HG02571 (cell line): Measurements from ENCODE around the gene RALB.
A peak's percentile ranks its signal among the peaks of the same experiment; 100 is the strongest.
"Not testable (repeated sequence)": the region's sequence is repeated elsewhere in the genome, so short reads cannot be mapped to it uniquely, and the experiment has no call there.

Experiments used
- ATAC-seq: cut with Tn5 transposase; IDR thresholded peaks from one replicate; pipeline ENCODE4 v1.9.1; 2021; ENCODE audit warnings: mild to moderate bottlenecking, moderate library complexity; ENCODE audit not compliant: unreplicated experiment

RALB gene

DNA sequence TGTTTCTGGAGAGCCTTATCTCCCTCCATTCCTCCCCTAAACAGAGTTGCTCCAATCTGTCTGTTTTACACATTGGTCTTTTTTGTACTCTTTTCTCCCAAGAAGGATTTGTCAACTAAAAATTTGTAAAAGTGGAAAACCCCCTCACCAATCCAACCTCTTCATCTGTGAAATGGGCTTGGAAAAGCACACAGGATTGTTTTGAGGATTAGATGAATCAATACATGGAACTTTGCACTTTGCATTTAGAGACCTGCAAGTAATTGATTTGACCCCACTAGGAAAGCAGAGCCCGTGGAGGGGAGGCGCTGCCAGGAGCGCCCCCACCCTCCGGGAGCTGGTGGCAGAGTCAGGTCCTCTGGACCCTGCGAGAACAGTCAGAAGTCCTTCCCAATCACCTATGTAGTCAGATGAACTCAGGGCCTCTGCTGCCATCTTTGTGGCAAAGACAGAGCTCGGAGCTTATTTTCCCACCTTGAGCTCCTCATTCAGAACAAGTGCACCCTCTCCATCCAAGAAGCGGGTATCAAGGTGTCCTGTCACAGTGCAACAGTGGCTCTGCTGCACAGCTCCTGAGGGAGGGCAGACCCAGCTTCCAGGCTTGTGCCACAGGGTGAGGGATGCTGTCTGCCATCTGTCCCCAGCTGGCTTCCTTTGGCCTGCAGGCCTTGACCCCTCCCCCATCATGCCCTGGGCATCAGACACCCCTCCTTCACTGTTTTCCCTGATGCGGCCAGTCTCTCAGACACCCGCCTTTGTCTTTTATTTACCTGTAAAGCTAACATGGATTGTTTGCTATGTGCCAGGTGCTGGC is 27.7 kb upstream of the RALB start:
- no peak for ATAC-seq

- ATAC-seq = no peak
These were observed 27.0 kb upstream of the RALB start for GRCh38 chr2:120225549-120226065.

- no peak for ATAC-seq
These were observed 26.3 kb upstream of the RALB start for GRCh38 chr2:120226316-120226715.

DNA sequence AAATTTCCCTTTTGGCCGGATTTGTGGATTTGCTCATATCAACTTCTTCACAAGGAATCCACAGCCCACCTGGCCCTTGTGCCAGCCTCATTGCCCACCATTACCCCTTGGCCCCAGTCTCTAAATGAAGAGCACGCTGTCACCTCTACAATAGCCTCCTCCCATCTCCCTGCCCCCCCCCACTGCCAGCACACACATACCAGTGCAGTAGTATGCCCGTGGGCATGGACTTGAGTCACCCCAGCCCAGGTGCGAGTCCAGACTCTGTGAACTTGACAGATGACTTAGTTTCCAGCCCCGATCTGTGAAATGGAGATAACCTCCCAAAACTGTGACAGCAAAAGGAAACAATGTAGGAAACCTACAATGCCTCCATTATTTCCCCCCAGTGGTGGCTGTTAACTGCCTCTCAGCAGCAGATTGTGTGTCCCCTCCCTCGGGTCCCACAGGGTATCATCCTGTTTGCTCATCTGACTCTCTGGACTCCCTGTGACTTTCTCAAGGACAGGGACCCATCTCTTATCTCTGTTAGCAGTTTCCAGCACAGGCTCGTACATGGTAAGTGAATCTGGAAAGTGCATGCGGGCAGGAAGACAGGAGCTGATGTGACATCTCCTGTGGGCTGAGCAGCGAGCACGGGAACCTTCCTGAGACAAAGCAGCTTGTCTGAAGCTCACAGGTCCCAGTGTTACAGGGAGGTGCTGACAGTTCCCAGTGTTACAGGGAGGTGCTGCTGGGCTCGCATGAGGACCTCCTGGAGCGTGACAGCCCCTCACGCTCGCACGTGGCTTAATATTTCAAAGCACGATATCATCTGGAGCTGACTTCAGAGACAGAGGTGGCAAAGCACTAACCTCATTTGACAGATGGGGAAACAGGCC is 25.3 kb upstream of the RALB start:
- ATAC-seq = no peak

DNA sequence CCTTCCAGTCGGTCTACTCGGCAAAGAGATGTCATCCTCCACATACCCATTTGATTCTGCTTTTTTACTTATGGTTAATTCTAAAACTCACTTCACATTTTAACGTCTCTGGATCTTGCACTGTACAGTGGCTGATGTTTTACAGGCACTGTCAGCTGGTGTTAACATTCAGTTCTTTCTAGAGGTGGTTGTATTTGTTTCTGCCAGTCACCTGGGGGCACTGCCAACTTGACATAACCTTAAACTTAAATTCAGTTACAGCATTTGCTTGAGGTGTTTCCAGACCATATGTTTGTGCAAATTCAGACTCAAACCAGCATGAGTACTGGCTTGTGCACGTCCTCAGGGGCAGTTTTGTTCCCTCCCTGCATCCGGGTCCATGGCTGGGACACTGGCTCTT is 24.1 kb upstream of the RALB start:
- ATAC-seq = no peak

DNA sequence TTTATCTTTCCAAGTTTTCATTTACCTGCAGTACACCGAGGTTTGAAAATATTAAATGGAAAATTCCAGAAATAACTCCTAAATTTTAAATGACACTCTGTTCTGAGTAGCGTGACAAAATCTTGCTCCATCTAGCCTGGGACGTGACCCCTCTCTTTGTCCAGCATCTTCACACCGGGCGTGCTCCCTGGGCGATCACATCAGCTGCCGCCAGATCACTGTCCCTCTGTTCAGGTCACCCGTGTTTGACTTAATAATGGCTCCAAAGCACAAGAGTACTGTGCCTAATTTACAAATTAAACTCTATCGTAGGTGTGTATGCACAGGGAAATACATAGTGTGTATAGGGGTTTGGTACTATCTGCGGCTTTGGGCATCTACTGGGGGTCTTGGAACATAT is 23.3 kb upstream of the RALB start:
- ATAC-seq = no peak

DNA sequence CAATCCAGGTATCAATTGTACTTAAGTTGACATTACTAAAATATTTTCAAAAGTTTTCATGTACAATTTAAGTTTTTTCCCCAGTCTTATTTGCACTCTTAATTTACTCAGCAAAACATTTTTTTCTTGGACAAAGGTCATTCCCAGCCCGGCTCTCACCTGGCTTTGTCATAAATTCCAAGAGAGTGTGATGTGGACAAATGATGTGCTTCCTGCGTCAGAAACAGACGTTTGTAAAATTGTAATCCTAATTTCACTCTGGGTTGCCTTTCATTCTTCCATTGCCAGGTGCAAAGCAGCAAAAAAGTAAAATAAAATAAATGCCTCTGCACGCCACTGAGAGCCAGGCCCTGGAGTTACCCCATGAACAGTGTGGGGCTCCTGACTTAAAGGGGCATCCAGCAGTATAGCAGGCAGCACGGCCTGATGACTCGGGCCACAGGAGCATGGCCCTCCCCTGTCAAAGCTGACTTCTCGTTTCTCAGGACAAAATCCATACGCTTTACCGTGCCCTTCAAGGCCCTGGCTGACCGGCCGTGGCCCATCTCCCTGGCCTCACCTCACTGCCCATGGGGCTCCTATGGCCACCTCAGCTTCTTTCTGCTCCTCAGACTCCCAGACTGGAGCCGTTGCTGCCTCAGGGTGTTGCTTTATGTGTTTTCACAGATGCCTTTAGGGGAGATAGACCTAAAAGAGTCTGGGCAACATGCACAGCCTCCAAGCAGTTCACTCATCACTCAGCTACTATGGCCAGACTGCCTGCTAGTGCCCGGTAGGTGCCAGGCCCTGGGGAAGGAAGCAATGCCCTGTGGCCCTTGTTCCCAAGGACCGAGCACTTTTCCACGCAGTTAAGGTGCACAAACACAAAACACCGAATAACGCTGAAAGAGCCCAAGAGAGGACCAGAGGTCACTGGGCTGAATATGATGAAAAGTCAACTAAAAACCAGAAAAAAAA is 21.9 kb upstream of the RALB start:
- ATAC-seq = no peak

- peak; percentile 19 for ATAC-seq
These were observed 21.1 kb upstream of the RALB start for GRCh38 chr2:120231564-120231973.

DNA sequence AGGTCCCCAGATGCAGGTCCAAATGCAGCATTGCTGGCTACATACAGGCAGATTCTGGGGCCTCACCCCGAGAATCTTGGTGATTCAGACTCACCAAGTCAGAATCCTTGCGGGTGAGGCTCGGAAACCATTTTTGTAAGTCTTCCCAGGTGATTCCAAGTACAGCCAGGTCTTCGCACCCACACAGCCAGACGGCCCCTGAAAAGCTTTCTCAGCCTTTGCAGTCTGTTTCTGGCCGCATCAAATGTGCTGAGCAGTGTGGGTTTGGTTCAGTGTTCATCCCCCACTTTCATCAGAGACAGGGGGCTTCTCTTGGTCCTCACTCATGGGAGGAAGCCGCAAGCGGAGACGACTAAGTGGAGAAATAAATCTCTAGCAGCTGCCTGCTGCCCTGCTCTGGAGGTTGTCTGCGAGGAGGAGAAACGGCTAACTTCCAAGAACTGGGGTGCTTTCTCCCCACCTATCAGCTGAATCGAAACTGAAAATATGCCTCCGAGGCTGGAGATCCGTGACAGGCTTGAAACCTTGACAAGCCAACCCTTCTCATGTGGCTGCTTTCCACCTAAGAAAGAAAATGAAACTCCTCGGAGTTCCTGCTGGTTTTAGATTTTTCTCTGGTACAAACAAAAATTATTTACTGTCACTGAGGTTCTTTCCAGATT is 20.5 kb upstream of the RALB start:
- peak; percentile 80 for ATAC-seq

DNA sequence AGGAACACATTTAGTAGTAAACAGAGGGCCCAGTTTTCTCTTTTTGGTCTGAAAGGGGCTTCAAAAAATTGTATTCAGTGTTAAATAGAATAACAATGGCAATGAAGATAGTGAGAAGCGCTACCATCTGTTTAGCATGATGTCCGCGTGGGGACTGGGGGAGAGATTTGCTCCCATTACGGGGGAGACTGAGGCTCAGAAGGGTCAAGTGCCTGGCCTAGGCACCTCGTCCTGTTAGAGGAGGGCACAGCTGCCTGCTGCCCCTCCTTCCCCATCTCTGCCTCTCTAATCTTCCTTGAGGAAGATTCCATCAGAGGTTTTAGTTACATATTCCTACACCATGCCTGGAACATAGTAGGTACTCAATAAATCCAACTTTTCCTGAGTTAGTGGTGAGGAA is 19.4 kb upstream of the RALB start:
- no peak for ATAC-seq

DNA sequence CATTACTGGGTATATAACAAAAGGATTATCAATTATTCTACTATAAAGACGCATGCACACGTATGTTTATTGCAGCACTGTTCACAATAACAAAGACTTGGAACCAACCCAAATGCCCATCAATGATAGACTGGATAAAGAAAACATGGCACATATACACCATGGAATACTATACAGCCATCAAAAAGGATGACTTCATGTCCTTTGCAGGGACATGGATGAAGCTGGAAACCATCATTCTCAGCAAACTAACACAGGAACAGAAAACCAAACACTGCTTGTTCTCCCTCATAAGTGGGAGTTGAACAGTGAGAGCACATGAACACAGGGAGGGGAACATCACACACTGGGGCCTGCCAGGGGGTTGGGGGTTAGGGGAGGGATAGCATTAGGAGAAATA is 17.5 kb upstream of the RALB start:
- ATAC-seq = not testable (repeated sequence)

GRCh38 chr2:120235681-120236080 is 17.0 kb upstream of the RALB start:
- ATAC-seq = no peak

DNA sequence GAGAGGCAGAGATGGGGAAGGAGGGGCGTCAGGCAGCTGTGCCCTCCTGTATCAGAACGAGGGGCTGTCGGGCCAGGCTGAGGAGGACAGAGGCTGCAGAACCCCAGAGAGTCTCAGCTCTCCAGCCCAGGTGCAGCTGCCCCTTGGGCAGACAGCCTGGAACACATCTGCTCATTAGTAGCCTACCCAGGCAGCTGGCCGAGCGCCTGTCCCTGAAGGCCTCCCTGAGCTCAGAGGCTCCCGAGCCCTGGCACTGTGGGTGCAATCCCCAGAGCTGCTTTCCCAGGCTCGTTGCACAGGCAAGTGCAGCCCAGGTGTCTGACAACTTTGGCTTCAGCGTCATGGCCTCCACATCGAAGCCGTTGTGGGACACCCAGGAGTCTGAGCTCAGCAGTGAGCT is 16.3 kb upstream of the RALB start:
- ATAC-seq = no peak

DNA sequence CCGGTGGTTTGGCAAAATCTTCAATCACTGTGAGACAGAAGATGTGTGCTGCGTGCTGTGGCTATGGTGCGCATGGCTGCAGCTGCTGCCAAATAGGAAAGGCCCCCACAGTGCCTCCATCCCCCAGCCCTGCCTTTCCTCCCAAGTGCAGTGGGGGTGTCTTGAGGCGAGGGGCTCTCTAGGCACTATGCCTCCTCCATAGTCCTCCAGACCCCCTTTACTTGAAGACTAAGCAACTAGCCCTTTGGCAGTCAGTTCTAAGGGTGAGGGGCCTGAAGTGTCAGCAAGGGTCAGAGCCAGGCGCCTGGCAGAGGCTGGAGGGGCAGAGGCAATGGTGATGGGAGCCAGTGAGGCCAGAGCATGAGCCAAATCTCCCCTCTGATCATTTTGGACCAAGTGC is 15.9 kb upstream of the RALB start:
- ATAC-seq = no peak

- ATAC-seq = no peak
These were observed 15.2 kb upstream of the RALB start for GRCh38 chr2:120237491-120237902.

DNA sequence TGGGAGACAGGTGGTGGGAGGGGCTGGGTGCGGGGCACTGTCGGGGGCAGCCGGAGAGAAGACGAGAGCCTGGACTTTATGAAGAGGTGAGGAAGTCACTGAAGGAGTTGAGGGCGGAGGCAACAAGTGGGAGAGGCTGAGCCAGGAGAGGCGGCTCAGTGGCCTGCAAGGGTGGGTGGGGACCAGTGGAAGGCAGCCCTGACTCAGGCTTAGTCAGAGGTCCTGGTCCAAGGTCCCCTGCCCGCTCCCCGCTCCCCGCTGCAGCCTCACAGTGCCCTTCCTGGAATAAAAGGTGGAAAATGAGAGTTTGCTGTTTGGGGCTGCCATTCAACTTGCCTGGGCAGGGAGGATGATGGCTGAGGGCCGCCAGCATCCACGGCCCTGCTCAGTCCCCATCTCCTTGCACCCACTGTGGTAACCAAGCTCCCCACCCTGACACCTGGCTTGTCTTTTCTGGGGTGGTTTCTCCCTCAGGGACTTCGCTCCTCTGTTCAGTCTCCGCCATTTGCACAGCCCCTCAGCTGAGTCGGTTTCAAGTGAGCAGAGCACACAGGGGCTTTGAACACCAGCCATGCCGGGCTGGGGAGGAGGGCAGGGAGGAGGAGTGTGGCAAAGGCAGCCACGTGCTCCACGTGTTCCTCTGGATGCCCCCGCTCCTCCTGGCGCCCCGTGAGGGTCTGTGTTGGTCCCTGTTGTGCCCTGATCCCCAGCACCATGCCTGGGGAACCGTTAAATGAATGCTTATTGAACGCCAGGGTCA is 13.7 kb upstream of the RALB start:
- no peak for ATAC-seq

DNA sequence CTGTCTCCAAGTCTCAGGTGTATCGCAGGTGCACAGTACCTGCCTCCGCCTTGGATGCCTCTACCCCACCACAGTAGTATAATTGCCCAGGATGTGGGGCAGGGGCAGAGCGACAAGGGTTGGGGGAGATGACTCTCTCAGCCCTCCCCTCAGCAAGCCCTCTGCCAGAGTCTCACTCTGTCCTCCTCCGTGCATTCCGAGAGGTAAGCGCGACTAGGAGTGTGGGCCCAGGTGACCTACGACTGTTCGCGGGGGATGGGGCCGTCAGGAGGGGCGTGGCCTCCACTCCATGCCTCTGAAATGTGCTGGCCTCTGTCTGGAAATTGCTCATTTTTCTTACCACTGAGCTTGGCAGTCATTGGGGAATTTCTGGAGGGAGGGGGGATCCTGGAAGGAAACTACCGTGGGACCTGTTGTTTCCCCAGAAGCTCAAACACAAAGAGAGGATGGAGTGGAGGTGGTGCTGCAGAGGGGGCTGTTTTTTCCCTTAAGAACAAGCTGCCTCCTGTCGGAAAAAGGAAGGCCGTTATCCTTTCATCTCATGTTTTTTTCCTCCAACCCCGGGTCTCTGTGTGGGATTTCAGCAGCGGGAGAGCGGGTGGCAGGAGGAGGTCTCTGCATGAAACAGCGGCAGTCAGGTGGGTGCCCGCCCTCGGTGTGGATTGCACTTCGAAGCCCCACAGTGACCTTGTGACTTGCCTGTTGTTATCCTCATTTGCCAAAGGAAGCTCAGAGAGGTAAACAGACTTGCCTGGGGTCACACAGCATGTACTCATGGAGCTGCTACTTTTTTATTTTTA is 13.0 kb upstream of the RALB start:
- ATAC-seq = no peak

DNA sequence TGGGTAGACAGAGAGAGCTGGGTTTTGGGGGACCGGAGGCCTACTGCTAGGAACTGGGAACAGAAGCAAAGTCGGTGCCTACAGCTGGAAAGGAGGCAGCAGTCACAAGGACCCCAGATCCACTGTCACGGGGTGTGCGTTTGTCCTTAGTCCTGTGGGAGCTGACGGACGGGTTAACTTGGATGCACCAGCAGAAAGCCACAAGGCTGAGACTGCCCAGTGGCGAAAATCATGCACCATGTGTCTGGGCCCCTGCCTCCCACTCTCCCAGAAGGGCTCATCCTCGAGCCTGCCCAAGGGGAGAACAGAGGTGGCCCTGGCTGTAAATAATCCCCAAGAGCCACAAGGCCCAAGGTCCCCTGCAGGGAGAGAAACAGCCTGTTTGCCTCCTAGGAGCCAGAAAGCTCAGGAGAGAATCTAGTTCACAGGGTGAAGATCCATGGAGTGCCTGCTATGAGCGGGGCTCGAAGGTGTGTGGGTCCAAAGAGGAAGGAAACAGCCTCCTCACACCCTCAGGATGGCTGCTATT is 11.7 kb upstream of the RALB start:
- no peak for ATAC-seq
